HCT116 (cell line): ENCODE results near the gene TTC29. TPM values are rescaled to one million over a fixed set of nuclear protein-coding genes. Genes with fewer than 3 reads are reported as not detected.

ENCODE experiments used
- ATAC-seq: fragments of 200-7000 bp; cut with Tn5 transposase; 2 replicates; pipeline ENCODE4 v1.9.1; 2020; ENCODE audit warnings: mild to moderate bottlenecking, moderate library complexity
- BruUV-seq: library from RNA; stranded (reverse); fragments of 400-500 nt; replicated peaks from 2 replicates; lab custom pipeline; 2021; lab: Mats Ljungman, UMichigan
- CTCF ChIA-PET: fragments of 300-600 bp; sonication (Branson Sonifier 250); formaldehyde crosslinking; loops from one replicate; lab custom pipeline; 2021; ENCODE audit warnings: antibody characterized with exemption; lab: Charles Lee
- POLR2A ChIA-PET: fragments of 300-600, 350-600 bp; sonication (Branson Sonifier 250); formaldehyde crosslinking; loops from one replicate; lab custom pipeline; 2021; ENCODE audit warnings: antibody characterized with exemption; lab: Charles Lee
- RAD21 ChIA-PET, 2 experiments: fragments of 300-600 bp; sonication (Branson Sonifier 250); formaldehyde crosslinking; loops; one replicate each; lab custom pipeline; 2023; ENCODE audit warnings: low total read pairs in 2 of 2; ENCODE audit not compliant: uncharacterized antibody in 2 of 2, unreplicated experiment in 2 of 2, low non-redundant PET in 1 of 2; lab: Charles Lee
- DNase-seq: peaks from one replicate; pipeline ENCODE4 v3.0.0-alpha.2; 2010; ENCODE audit warnings: low read depth, low spot score
- H2AFZ ChIP-seq: fragments of 200-600 bp; shearing (Covaris generic), sonication (generic); 2 replicates; pipeline ENCODE4 v1.6.1; 2017; ENCODE audit warnings: low read depth, mixed run types, mixed read lengths, antibody characterized with exemption, low read length; ENCODE audit not compliant: poor library complexity, severe bottlenecking
- H3K27ac ChIP-seq: 2 replicates; pipeline ENCODE4 v1.5.1; 2012; ENCODE audit warnings: low read depth, low read length
- H3K27me3 ChIP-seq: fragments of 200-600 bp; sonication (generic); 2 replicates; pipeline ENCODE4 v1.6.1; 2016; ENCODE audit warnings: mixed run types, low read length, mixed read lengths; ENCODE audit not compliant: insufficient read depth
- H3K36me3 ChIP-seq, 2 experiments: fragments of 200-500 bp in 1 of 2; fragments of 200-600 bp in 1 of 2; sonication (Bioruptor generic) in 1 of 2; sonication (generic) in 1 of 2; 2 replicates each; pipeline versions ENCODE4 v1.5.1 to v1.6.1; 2014 to 2016; ENCODE audit warnings: low read length in 2 of 2, inconsistent platforms in 1 of 2, mixed read lengths in 1 of 2, mixed run types in 1 of 2; ENCODE audit not compliant: insufficient read depth in 2 of 2, control insufficient read depth in 1 of 2
- H3K4me1 ChIP-seq, 2 experiments: fragments of 200-600 bp in 1 of 2; sonication (generic) in 1 of 2; 2 replicates each; pipeline versions ENCODE4 v1.5.1 to v1.6.1; 2012 to 2017; ENCODE audit warnings: low read length in 2 of 2, inconsistent platforms in 1 of 2, mild to moderate bottlenecking in 1 of 2, mixed read lengths in 1 of 2, mixed run types in 1 of 2, moderate library complexity in 1 of 2; ENCODE audit not compliant: insufficient read depth in 2 of 2, control insufficient read depth in 1 of 2
- H3K4me2 ChIP-seq: fragments of 200-600 bp; sonication (generic); 2 replicates; pipeline ENCODE4 v1.6.1; 2017; ENCODE audit warnings: mixed run types, low read length, mixed read lengths
- H3K4me3 ChIP-seq, 2 experiments: fragments of 200-600 bp in 1 of 2; sonication (generic) in 1 of 2; replicated peaks in 1 of 2; 2 replicates each; pipeline ENCODE4 v1.5.1; 2011 to 2016; ENCODE audit warnings: low read length in 2 of 2, control low read depth in 1 of 2, low read depth in 1 of 2, mild to moderate bottlenecking in 1 of 2, mixed read lengths in 1 of 2, mixed run types in 1 of 2
- H3K79me2 ChIP-seq: fragments of 200-600 bp; sonication (generic); 2 replicates; pipeline ENCODE4 v1.6.1; 2017; ENCODE audit warnings: mild to moderate bottlenecking, mixed run types, low read length, moderate library complexity, mixed read lengths; ENCODE audit not compliant: insufficient read depth
- H3K9ac ChIP-seq: fragments of 200-600 bp; sonication (generic); 2 replicates; pipeline ENCODE4 v1.6.1; 2016; ENCODE audit warnings: low read length, mixed read lengths
- H3K9me2 ChIP-seq: fragments of 200-600 bp; sonication (generic), shearing (Covaris generic); 2 replicates; pipeline ENCODE4 v1.6.1; 2017; ENCODE audit warnings: mixed run types, mild to moderate bottlenecking, moderate library complexity; ENCODE audit not compliant: insufficient read depth
- H3K9me3 ChIP-seq, 2 experiments: fragments of 200-500 bp in 1 of 2; fragments of 200-600 bp in 1 of 2; sonication (Bioruptor generic) in 1 of 2; sonication (generic) in 1 of 2; 2 replicates each; pipeline ENCODE4 v1.6.1; 2014 to 2017; ENCODE audit warnings: low read length in 2 of 2, mixed read lengths in 2 of 2, inconsistent platforms in 1 of 2, low read depth in 1 of 2, mild to moderate bottlenecking in 1 of 2, mixed run types in 1 of 2, moderate library complexity in 1 of 2; ENCODE audit not compliant: control insufficient read depth in 1 of 2, insufficient read depth in 1 of 2
- H4K20me1 ChIP-seq: fragments of 200-600 bp; sonication (generic), shearing (Covaris generic); 2 replicates; pipeline ENCODE4 v1.6.1; 2017; ENCODE audit warnings: mixed run types, mild to moderate bottlenecking, moderate library complexity; ENCODE audit not compliant: insufficient read depth
- CBX3 ChIP-seq: IDR thresholded peaks from 2 replicates; pipeline ENCODE4 v1.6.1; 2012; ENCODE audit warnings: low read depth
- CEBPB ChIP-seq: IDR thresholded peaks from 2 replicates; pipeline ENCODE4 v1.6.1; 2012; ENCODE audit warnings: low read depth
- EGR1 ChIP-seq: IDR thresholded peaks from 2 replicates; pipeline ENCODE4 v1.6.1; 2012; ENCODE audit warnings: low read depth
- EZH2 ChIP-seq: fragments of 200-600 bp; sonication (generic); IDR thresholded peaks from 2 replicates; pipeline ENCODE4 v1.6.1; 2017; ENCODE audit warnings: antibody characterized with exemption, mixed run types
- EZH2phosphoT487 ChIP-seq: fragments of 200-600 bp; IDR thresholded peaks from 2 replicates; pipeline ENCODE4 v1.6.1; 2018; ENCODE audit warnings: antibody characterized with exemption, borderline replicate concordance
- FOSL1 ChIP-seq: IDR thresholded peaks from 2 replicates; pipeline ENCODE4 v1.6.1; 2012; ENCODE audit warnings: low read depth
- JUND ChIP-seq: IDR thresholded peaks from 2 replicates; pipeline ENCODE4 v1.6.1; 2012
- POLR2A ChIP-seq: IDR thresholded peaks from 2 replicates; pipeline ENCODE4 v1.7.0; 2011; ENCODE audit warnings: borderline replicate concordance; ENCODE audit not compliant: insufficient read depth, insufficient read length; ENCODE audit errors: extremely low read depth
- POLR2AphosphoS5 ChIP-seq: IDR thresholded peaks from 2 replicates; pipeline ENCODE4 v1.6.1; 2011; ENCODE audit warnings: mild to moderate bottlenecking, low read depth, low read length, moderate library complexity
- RAD21 ChIP-seq: IDR thresholded peaks from 2 replicates; pipeline ENCODE4 v1.6.1; 2012; ENCODE audit warnings: low read depth, mild to moderate bottlenecking
- SP1 ChIP-seq: IDR thresholded peaks from 2 replicates; pipeline ENCODE4 v1.6.1; 2012; ENCODE audit warnings: low read depth
- SRF ChIP-seq: IDR thresholded peaks from 2 replicates; pipeline ENCODE4 v1.6.1; 2012; ENCODE audit warnings: low read depth
- TCF7L2 ChIP-seq: IDR thresholded peaks from 2 replicates; pipeline ENCODE4 v1.7.0; 2011; ENCODE audit warnings: borderline replicate concordance, inconsistent platforms; ENCODE audit not compliant: insufficient read depth, insufficient read length; ENCODE audit errors: extremely low read depth
- intact Hi-C: fragments of 100-400 bp; cut with micrococcal nuclease; formaldehyde crosslinking; loops from 2 replicates; pipeline ENCODE4 v1.10.0; 2022
- total RNA-seq: library from RNA; stranded (reverse); gene quantifications from one replicate; pipeline ENCODE4 v1.2.1, GENCODE V29; 2021; ENCODE audit not compliant: unreplicated experiment
- TF ChIP-seq, protein P1 (sequence below): IDR thresholded peaks from 2 replicates; pipeline ENCODE4 v1.6.1; 2012
- TF ChIP-seq, protein P2 (sequence below): IDR thresholded peaks from 2 replicates; pipeline ENCODE4 v1.6.1; 2012
- TF ChIP-seq, protein P3 (sequence below), 3 experiments: fragments of 200-600 bp in 1 of 3; sonication (generic) in 1 of 3; IDR thresholded peaks in 2 of 3; conservative IDR thresholded peaks in 1 of 3; 2 replicates each; pipeline ENCODE4 v1.5.1; 2012 to 2017; ENCODE audit warnings: low read depth in 2 of 3, low read length in 2 of 3, antibody characterized with exemption in 1 of 3, borderline replicate concordance in 1 of 3, control low read depth in 1 of 3, mild to moderate bottlenecking in 1 of 3, mixed read lengths in 1 of 3, mixed run types in 1 of 3, moderate library complexity in 1 of 3; ENCODE audit not compliant: insufficient read depth in 1 of 3
- TF ChIP-seq, protein P4 (sequence below): IDR thresholded peaks from 2 replicates; pipeline ENCODE4 v1.6.1; 2012; ENCODE audit warnings: low read depth

The TTC29 gene
- total RNA-seq, 1 experiment from 2014 or later, result not detected

DNA sequence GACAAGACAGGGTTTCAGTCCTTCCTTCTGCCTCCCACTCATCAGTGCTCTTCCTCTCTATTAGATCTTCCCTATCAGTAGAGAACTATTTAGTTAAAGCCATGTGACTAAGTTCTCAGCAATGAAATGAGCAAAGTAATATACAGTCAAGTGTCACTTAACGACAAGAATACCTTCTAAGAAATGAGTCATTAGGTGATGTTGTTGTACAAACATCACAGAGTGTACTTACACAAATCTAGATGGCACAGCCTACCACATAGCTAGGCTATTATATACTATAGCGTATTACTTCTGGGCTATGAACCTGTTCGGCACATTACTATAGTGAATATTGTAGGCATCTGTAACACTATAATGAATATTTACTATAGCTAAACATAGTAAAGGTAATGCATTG, 235.7 kb downstream of the TTC29 start:
- no peak for DNase-seq
- Histone ChIP-seq H3K36me3 (no peaks in the 10 kb centered on the region), H3K9ac (no peak overlapping the region), H3K4me1 (no peaks in the 10 kb centered on the region), H3K27ac (no peak overlapping the region), H4K20me1 (no peaks in the 10 kb centered on the region), H3K27me3 (no peaks in the 10 kb centered on the region), H3K4me3 (no peak overlapping the region), H3K79me2 (no peaks in the 10 kb centered on the region), H3K4me2 (no peak overlapping the region), H2AFZ (no peak overlapping the region), H3K9me2 (no peaks in the 10 kb centered on the region), H3K9me3 (no peaks in the 10 kb centered on the region)
- intact Hi-C loops, result no loop called here
- RAD21 ChIA-PET, result no interaction called here
- POLR2A ChIA-PET, result no interaction called here
- BruUV-seq, result no TSS peak
- CTCF ChIA-PET, result no interaction called here
- ATAC-seq, result no peak
- TF ChIP-seq POLR2AphosphoS5 (no peak), SP1 (no peak), RAD21 (no peak), EZH2phosphoT487 (no peak), EGR1 (no peak), FOSL1 (no peak), JUND (no peak), TCF7L2 (no peak), SRF (no peak), CEBPB (no peak), CBX3 (no peak), EZH2 (no peak), POLR2A (no peak)
- TF ChIP-seq, protein P1, sequence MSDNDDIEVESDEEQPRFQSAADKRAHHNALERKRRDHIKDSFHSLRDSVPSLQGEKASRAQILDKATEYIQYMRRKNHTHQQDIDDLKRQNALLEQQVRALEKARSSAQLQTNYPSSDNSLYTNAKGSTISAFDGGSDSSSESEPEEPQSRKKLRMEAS, result no peak
- TF ChIP-seq, protein P2, sequence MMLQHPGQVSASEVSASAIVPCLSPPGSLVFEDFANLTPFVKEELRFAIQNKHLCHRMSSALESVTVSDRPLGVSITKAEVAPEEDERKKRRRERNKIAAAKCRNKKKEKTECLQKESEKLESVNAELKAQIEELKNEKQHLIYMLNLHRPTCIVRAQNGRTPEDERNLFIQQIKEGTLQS, result no peak
- TF ChIP-seq, protein P3, sequence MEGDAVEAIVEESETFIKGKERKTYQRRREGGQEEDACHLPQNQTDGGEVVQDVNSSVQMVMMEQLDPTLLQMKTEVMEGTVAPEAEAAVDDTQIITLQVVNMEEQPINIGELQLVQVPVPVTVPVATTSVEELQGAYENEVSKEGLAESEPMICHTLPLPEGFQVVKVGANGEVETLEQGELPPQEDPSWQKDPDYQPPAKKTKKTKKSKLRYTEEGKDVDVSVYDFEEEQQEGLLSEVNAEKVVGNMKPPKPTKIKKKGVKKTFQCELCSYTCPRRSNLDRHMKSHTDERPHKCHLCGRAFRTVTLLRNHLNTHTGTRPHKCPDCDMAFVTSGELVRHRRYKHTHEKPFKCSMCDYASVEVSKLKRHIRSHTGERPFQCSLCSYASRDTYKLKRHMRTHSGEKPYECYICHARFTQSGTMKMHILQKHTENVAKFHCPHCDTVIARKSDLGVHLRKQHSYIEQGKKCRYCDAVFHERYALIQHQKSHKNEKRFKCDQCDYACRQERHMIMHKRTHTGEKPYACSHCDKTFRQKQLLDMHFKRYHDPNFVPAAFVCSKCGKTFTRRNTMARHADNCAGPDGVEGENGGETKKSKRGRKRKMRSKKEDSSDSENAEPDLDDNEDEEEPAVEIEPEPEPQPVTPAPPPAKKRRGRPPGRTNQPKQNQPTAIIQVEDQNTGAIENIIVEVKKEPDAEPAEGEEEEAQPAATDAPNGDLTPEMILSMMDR (IDR thresholded peaks at IDR 0.05 in 2 of 3, conservative IDR thresholded peaks at IDR 0.05 in 1 of 3; ENCODE audit: borderline replicate concordance in 1 of 3, insufficient read depth in 1 of 3, low read depth in 2 of 3, low read length in 2 of 3), result no peak
- TF ChIP-seq, protein P4, sequence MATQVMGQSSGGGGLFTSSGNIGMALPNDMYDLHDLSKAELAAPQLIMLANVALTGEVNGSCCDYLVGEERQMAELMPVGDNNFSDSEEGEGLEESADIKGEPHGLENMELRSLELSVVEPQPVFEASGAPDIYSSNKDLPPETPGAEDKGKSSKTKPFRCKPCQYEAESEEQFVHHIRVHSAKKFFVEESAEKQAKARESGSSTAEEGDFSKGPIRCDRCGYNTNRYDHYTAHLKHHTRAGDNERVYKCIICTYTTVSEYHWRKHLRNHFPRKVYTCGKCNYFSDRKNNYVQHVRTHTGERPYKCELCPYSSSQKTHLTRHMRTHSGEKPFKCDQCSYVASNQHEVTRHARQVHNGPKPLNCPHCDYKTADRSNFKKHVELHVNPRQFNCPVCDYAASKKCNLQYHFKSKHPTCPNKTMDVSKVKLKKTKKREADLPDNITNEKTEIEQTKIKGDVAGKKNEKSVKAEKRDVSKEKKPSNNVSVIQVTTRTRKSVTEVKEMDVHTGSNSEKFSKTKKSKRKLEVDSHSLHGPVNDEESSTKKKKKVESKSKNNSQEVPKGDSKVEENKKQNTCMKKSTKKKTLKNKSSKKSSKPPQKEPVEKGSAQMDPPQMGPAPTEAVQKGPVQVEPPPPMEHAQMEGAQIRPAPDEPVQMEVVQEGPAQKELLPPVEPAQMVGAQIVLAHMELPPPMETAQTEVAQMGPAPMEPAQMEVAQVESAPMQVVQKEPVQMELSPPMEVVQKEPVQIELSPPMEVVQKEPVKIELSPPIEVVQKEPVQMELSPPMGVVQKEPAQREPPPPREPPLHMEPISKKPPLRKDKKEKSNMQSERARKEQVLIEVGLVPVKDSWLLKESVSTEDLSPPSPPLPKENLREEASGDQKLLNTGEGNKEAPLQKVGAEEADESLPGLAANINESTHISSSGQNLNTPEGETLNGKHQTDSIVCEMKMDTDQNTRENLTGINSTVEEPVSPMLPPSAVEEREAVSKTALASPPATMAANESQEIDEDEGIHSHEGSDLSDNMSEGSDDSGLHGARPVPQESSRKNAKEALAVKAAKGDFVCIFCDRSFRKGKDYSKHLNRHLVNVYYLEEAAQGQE, result no peak
